HG02763 (cell line): Measurements from ENCODE around the gene KLK1.

ENCODE experiments used
- ATAC-seq: cut with Tn5 transposase; IDR thresholded peaks from one replicate; pipeline ENCODE4 v1.9.1; 2021; ENCODE audit warnings: mild to moderate bottlenecking, moderate library complexity; ENCODE audit not compliant: unreplicated experiment

Gene KLK1

DNA sequence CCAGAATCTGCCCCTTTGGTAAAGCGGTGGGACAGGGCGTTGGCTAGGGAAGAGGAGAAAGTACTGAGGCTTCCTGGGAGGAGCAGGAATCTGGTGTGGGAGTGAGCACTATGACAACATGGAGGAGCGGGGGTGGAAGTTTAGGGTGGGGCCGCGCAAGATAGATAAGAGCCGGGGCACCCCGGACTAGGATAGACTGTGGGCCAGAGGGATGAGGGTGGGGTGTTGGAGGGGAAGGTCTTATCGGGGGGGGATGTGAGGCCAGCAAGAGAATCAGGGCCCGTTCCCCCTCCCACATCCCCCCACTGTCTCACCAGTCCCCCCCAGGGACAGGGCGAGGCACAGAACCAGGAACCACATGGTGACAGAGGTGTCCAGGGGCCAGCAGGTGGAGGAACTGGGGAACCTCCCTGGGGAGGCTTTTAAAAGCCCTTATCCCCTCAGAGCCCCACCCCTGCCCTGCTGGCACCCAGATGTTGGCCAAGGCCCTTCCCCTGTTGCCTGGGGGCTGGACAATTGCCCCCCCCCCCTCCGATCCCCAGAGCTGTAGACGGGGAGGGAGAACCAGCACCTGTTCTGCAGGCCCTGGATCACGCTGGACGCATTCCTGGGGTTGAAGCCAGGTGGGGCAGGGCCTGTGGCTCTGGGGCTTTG is at the start of gene KLK1:
Gene KLK1, minus strand, starts transcription at position 399 of the 654 bp plus-strand sequence. Its CDS starts 39 bp downstream, at position 360.
- ATAC-seq = no peak

DNA sequence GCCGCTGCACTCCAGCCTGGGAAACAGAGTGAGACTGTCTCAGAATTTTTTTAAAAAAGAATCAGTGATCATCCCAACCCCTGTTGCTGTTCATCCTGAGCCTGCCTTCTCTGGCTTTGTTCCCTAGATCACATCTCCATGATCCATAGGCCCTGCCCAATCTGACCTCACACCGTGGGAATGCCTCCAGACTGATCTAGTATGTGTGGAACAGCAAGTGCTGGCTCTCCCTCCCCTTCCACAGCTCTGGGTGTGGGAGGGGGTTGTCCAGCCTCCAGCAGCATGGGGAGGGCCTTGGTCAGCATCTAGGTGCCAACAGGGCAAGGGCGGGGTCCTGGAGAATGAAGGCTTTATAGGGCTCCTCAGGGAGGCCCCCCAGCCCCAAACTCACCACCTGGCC is 49.5 kb upstream of the KLK1 start, which contains the start of gene KLK2:
Gene KLK2, plus strand, starts transcription at position 384 of the 400 bp plus-strand sequence. CDS start 35 bp downstream, outside the sequence.
- no peak for ATAC-seq

DNA sequence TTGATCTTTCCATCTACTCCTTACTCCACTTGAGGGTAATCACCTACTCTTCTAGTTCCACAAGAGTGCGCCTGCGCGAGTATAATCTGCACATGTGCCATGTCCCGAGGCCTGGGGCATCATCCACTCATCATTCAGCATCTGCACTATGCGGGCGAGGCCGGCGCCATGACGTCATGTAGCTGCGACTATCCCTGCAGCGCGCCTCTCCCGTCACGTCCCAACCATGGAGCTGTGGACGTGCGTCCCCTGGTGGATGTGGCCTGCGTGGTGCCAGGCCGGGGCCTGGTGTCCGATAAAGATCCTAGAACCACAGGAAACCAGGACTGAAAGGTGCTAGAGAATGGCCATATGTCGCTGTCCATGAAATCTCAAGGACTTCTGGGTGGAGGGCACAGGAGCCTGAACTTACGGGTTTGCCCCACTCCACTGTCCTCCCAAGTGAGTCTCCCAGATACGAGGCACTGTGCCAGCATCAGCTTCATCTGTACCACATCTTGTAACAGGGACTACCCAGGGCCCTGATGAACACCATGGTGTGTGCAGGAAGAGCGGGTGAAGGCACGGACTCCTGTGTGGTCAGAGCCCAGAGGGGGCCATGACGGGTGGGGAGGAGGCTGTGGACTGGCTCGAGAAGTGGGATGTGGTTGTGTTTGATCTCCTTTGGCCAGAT is 47.0 kb upstream of the KLK1 start:
- ATAC-seq = no peak

DNA sequence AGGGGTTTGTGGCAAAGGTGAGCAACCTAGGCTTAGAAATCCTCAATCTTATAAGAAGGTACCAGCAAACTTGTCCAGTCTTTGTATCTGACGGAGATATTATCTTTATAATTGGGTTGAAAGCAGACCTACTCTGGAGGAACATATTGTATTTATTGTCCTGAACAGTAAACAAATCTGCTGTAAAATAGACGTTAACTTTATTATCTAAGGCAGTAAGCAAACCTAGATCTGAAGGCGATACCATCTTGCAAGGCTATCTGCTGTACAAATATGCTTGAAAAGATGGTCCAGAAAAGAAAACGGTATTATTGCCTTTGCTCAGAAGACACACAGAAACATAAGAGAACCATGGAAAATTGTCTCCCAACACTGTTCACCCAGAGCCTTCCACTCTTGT is 45.9 kb upstream of the KLK1 start:
- ATAC-seq = no peak

DNA sequence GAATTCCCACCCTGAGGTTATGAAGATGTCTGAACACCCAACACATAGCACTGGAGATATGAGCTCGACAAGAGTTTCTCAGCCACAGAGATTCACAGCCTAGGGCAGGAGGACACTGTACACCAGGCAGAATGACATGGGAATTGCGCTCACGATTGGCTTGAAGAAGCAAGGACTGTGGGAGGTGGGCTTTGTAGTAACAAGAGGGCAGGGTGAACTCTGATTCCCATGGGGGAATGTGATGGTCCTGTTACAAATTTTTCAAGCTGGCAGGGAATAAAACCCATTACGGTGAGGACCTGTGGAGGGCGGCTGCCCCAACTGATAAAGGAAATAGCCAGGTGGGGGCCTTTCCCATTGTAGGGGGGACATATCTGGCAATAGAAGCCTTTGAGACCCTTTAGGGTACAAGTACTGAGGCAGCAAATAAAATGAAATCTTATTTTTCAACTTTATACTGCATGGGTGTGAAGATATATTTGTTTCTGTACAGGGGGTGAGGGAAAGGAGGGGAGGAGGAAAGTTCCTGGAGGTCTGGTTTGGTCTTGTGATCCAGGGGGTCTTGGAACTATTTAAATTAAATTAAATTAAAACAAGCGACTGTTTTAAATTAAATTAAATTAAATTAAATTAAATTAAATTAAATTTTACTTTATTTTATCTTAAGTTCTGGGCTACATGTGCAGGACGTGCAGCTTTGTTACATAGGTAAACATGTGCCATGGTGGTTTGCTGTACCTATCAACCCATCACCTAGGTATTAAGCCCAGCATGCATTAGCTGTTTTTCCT is 38.1 kb upstream of the KLK1 start:
- no peak for ATAC-seq

DNA sequence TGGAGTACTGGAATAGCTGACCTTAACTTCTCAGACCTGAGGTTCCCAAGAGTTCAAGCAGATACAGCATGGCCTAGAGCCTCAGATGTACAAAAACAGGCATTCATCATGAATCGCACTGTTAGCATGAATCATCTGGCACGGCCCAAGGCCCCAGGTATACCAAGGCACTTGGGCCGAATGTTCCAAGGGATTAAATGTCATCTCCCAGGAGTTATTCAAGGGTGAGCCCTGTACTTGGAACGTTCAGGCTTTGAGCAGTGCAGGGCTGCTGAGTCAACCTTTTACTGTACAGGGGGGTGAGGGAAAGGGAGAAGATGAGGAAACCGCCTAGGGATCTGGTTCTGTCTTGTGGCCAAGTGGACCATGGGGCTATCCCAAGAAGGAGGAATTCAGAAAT is 37.4 kb upstream of the KLK1 start:
- ATAC-seq = no peak

DNA sequence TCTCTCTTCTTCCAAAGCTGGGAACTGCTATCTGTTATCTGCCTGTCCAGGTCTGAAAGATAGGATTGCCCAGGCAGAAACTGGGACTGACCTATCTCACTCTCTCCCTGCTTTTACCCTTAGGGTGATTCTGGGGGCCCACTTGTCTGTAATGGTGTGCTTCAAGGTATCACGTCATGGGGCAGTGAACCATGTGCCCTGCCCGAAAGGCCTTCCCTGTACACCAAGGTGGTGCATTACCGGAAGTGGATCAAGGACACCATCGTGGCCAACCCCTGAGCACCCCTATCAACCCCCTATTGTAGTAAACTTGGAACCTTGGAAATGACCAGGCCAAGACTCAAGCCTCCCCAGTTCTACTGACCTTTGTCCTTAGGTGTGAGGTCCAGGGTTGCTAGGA is 36.3 kb upstream of the KLK1 start:
- no peak for ATAC-seq

DNA sequence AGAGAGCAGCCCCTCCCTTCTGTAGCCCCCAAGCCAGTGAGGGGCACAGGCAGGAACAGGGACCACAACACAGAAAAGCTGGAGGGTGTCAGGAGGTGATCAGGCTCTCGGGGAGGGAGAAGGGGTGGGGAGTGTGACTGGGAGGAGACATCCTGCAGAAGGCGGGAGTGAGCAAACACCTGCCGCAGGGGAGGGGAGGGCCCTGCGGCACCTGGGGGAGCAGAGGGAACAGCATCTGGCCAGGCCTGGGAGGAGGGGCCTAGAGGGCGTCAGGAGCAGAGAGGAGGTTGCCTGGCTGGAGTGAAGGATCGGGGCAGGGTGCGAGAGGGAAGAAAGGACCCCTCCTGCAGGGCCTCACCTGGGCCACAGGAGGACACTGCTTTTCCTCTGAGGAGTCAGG is 35.3 kb upstream of the KLK1 start:
- ATAC-seq = no peak

DNA sequence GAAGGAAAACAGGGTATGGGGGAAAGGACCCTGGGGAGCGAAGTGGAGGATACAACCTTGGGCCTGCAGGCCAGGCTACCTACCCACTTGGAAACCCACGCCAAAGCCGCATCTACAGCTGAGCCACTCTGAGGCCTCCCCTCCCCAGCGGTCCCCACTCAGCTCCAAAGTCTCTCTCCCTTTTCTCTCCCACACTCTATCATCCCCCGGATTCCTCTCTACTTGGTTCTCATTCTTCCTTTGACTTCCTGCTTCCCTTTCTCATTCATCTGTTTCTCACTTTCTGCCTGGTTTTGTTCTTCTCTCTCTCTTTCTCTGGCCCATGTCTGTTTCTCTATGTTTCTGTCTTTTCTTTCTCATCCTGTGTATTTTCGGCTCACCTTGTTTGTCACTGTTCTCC is 33.8 kb upstream of the KLK1 start:
- no peak for ATAC-seq

DNA sequence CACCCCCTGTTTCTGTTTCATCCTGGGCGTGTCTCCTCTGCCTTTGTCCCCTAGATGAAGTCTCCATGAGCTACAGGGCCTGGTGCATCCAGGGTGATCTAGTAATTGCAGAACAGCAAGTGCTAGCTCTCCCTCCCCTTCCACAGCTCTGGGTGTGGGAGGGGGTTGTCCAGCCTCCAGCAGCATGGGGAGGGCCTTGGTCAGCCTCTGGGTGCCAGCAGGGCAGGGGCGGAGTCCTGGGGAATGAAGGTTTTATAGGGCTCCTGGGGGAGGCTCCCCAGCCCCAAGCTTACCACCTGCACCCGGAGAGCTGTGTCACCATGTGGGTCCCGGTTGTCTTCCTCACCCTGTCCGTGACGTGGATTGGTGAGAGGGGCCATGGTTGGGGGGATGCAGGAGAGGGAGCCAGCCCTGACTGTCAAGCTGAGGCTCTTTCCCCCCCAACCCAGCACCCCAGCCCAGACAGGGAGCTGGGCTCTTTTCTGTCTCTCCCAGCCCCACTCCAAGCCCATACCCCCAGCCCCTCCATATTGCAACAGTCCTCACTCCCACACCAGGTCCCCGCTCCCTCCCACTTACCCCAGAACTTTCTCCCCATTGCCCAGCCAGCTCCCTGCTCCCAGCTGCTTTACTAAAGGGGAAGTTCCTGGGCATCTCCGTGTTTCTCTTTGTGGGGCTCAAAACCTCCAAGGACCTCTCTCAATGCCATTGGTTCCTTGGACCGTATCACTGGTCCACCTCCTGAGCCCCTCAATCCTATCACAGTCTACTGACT is 31.2 kb upstream of the KLK1 start, which contains the start of gene KLK3:
Gene KLK3, plus strand, starts transcription at position 280 of the 775 bp plus-strand sequence. Its CDS starts 41 bp downstream, at position 321.
- no peak for ATAC-seq

DNA sequence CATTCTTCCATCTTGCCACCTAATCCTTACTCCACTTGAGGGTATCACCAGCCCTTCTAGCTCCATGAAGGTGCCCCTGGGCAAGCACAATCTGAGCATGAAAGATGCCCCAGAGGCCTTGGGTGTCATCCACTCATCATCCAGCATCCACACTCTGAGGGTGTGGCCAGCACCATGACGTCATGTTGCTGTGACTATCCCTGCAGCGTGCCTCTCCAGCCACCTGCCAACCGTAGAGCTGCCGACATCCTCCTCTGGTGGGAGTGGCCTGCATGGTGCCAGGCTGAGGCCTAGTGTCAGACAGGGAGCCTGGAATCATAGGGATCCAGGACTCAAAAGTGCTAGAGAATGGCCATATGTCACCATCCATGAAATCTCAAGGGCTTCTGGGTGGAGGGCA is 28.0 kb upstream of the KLK1 start:
- no peak for ATAC-seq

DNA sequence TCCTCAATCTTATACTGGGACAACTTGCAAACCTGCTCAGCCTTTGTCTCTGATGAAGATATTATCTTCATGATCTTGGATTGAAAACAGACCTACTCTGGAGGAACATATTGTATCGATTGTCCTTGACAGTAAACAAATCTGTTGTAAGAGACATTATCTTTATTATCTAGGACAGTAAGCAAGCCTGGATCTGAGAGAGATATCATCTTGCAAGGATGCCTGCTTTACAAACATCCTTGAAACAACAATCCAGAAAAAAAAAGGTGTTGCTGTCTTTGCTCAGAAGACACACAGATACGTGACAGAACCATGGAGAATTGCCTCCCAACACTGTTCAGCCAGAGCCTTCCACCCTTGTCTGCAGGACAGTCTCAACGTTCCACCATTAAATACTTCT is 27.2 kb upstream of the KLK1 start:
- no peak for ATAC-seq

DNA sequence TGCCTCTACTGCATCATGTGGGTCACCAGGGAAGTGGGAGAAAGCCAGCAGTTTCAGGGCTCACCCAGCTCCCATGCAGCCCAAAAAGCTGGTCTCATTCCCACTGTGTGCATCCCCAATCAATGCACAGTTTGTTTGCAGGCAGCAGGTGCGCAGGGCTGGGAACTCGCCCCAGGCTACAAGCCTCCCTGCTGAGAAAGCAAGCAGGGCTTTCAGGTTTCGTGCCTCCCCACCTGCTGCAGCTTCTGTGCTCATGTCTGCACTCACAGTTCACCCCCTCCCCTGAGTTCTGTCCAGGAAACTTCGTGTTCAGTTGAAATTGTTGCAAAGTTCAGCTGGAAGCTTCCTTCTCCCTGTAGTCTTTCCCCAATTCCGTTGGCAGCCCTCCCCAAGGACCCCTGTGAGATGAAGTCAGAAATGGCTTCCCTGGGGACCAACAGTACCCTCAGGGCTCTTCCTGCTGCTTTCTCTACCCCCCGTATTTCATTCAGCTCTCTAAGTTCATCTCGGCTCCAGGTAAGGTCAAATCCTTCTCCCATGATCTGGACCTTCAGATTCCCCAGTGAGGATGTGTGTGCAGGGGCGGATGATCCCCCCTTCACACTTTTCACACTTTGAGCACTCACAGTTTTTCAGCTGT is 20.8 kb upstream of the KLK1 start:
- no peak for ATAC-seq

DNA sequence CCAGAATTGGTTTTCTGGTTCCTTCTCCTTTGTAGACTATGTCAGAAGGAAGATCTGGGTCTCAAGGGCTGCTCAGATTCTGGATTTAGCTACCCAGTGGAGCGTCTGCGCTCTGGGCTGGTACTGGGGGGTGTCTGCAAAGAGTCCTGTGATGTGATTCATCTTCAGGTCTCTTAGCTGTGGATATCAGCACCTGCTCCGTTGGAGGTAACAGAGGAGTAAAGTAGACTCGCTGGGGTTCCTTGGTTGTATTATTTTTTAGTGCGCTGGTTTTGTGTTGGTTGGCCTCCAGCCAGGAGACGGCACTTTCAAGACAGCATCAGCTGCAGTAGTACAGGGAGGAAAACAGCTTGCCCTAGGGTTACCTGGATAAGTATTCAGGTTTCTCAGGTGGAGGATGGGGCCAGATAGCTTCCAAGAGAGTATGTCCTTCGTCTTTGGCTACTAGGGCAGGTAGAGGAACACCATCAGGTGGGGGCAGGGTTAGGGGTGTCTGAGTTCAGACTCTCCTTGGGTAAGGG is 20.2 kb upstream of the KLK1 start:
- ATAC-seq = no peak

DNA sequence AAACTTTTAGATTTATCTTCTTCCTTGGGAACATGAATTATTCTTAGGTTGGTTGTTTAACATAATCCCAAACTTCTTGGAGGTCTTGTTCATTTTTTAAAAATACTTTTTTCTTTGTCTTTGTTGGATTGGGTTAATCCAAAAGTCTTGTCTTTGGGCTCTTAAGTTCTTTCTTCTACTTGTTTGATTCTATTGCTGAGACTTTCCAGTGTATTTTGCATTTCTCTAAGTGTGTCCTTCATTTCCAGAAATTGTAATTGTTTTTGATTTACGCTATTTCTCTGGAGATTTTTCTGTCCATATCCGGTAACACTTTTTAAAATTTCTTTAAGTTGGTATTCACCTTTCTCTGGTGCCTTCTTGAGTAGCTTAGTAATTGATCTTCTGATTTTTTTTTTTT is 19.6 kb upstream of the KLK1 start:
- no peak for ATAC-seq

DNA sequence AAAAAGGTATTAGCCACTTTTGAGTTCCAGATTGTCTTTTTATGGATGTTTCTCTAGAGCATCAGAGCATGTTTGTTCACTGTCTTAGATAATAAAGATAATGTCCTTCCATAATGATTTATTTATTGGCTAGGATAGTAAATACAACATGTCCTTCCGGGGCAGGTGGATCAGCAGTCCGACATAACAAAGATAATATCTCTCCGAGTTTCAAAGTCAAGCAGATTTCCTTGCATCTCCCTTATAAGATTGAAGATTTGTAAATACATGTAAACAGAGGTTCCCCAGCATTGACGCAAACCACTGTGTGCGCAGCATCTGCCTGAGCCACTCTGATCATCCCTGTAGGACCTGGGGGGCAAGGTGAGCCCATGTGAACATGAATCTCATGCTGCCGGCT is 18.5 kb upstream of the KLK1 start:
- ATAC-seq = no peak

DNA sequence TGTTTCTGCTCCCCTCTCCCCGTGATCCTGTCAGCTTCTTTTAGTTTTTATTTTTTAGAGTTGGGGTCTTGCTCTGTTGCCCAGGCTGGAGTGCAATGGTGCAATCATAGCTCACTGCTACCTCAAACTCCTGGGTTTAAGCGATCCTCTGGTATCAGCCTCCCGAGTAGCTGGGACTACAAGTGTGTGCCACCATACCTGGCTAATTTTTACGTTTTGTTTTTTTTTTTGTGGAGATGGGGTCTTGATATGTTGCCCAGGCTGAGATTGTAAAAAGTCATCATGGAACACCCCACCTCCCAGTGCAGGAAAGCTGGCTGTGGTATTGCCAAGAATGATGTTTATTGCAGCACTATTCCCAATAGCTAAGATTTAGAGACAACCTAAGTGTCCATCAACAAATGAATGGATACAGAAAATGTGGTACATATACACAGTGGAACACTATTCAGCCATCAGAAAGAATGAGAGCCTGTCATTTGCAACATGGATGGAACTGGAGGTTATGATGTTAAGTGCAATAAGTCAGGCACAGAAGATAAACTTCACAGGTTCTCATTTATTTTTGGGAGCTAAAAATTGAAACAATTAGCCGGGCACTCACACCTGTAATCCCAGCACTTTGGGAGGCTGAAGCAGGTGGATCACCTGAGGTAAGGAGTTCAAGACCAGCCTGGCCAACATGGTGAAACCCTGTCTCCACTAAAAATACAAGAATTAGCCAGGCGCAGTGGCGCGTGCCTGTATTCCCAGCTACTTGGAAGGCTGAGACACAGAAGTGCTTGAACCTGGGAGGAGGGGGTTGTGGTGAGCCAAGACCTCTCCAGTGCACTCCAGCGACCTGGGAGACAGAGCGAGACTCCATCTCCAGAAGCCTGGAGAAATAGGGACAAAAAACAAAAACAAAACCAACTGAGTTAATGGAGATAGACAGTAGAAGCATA is 16.4 kb upstream of the KLK1 start:
- no peak for ATAC-seq

DNA sequence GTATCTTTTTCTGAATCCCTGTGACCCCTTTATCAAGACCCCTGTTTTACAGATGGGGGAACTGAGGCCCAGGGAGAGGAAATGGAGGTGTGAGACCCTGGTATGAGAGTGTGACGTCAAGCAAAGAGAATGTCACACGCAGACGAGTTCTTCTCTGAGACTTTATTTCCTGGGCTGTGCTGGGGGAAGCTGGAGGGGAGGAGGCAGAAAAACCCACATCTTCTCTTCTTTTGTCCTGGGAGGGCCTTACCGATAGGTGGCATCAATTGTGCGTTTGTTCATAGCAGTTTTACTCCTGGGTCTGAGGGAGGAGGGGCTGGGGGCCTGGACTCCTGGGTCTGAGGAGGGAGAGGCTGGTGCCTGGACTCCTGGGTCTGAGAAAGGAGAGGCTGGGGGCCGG is 14.7 kb upstream of the KLK1 start:
- no peak for ATAC-seq

DNA sequence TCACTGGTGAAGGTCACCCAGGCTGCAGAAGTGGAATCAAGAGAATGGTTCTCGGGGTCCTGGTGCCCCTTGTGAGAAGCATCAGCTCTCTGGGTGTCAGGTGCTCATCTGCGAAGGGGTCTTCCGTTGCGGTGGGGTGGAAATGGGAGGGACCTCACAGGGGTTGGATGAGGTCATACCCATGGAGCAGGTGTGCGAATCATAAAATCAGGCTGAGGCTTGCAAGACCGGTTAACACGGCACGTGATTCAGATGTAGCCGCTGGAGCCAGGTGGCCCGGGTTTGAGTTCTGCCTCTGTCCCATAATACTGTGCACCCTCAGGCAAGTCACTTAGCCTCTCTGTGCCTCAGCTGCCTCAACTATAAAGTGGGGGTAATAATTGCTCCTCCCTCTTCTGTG is 13.7 kb upstream of the KLK1 start:
- no peak for ATAC-seq
